HepG2 (cell line): ENCODE data around the gene PDZD2. TPM values are rescaled to one million over a fixed set of nuclear protein-coding genes. Genes with fewer than 3 reads are reported as not detected.

Experiments
- ATAC-seq: fragments of 200-7000 bp; cut with Tn5 transposase; 3 replicates; pipeline ENCODE4 v1.9.1; 2020; ENCODE audit warnings: mild to moderate bottlenecking, moderate library complexity
- BruUV-seq: library from RNA; stranded (reverse); fragments of 400-500 nt; replicated peaks from 2 replicates; lab custom pipeline; 2021; lab: Mats Ljungman, UMichigan
- CTCF ChIA-PET: fragments of 300-600 bp; formaldehyde crosslinking; extraction: SDS; loops from one replicate; lab custom pipeline; 2021; ENCODE audit warnings: low total read pairs, inconsistent platforms, low intra/inter-chr PET ratio; lab: Yijun Ruan, JAX
- POLR2A ChIA-PET: fragments of 350-600 bp; sonication (Branson Sonifier 250); formaldehyde crosslinking; loops from one replicate; lab custom pipeline; 2020; ENCODE audit warnings: antibody characterized with exemption, inconsistent platforms; lab: Yijun Ruan, JAX
- DNase-seq: peaks from one replicate; pipeline ENCODE4 v3.0.0-alpha.2; 2015; ENCODE audit warnings: low spot score
- FAIRE-seq: peaks from 3 replicates; lab custom pipeline; 2011; peaks lifted over from hg19 to GRCh38; lab: Jason Lieb, UNC
- H2AFZ ChIP-seq: one replicate; pipeline ENCODE4 v1.6.1; 2011; ENCODE audit warnings: low read length, inconsistent platforms
- H3K27ac ChIP-seq: fragments of 300-600 bp; 3 replicates; pipeline ENCODE4 v1.8.0; 2011; ENCODE audit warnings: mixed run types, mild to moderate bottlenecking, mixed read lengths, low read length, inconsistent platforms; ENCODE audit not compliant: insufficient read depth; ENCODE audit errors: extremely low read length
- H3K27me3 ChIP-seq, 2 experiments: fragments of 200-600 bp in 1 of 2; 2 replicates in 1 of 2; 3 replicates in 1 of 2; pipeline versions ENCODE4 v1.6.0 to v1.8.0; 2011; ENCODE audit warnings: low read length in 2 of 2, mild to moderate bottlenecking in 2 of 2, moderate library complexity in 2 of 2, inconsistent platforms in 1 of 2; ENCODE audit not compliant: insufficient read depth in 2 of 2, control insufficient read depth in 1 of 2
- H3K36me3 ChIP-seq, 2 experiments: fragments of 200-600 bp in 1 of 2; replicated peaks in 1 of 2; 2 replicates in 1 of 2; 3 replicates in 1 of 2; pipeline versions ENCODE4 v1.5.1 to v1.8.0; 2011; ENCODE audit warnings: low read length in 2 of 2, inconsistent platforms in 1 of 2; ENCODE audit not compliant: insufficient read depth in 2 of 2, control insufficient read depth in 1 of 2
- H3K4me1 ChIP-seq: 2 replicates; pipeline ENCODE4 v1.5.1; 2012; ENCODE audit warnings: low read length, inconsistent platforms; ENCODE audit not compliant: insufficient read depth
- H3K4me2 ChIP-seq: 2 replicates; pipeline ENCODE4 v1.6.0; 2011; ENCODE audit warnings: low read depth, low read length, inconsistent platforms
- H3K4me3 ChIP-seq, 3 experiments: fragments of 200-600 bp in 1 of 3; sonication (generic), shearing (Covaris generic) in 1 of 3; replicated peaks in 1 of 3; 2 replicates each; pipeline ENCODE4 v1.5.1; 2011 to 2016; ENCODE audit warnings: low read length in 3 of 3, inconsistent platforms in 2 of 3, low read depth in 2 of 3, mild to moderate bottlenecking in 2 of 3, control low read depth in 1 of 3, mixed read lengths in 1 of 3; ENCODE audit not compliant: insufficient read depth in 1 of 3
- H3K79me2 ChIP-seq: one replicate; pipeline ENCODE4 v1.6.1; 2011; ENCODE audit warnings: low read length, inconsistent platforms; ENCODE audit not compliant: insufficient read depth
- H3K9ac ChIP-seq: 2 replicates; pipeline ENCODE4 v1.6.0; 2011; ENCODE audit warnings: mild to moderate bottlenecking, low read depth, low read length, inconsistent platforms; ENCODE audit not compliant: insufficient read depth
- H3K9me3 ChIP-seq: 2 replicates; pipeline ENCODE4 v1.5.1; 2012; ENCODE audit warnings: mild to moderate bottlenecking, low read length
- H4K20me1 ChIP-seq: 2 replicates; pipeline ENCODE4 v1.6.0; 2011; ENCODE audit warnings: inconsistent platforms, mild to moderate bottlenecking, low read length, moderate library complexity; ENCODE audit not compliant: insufficient read depth
- CBFB ChIP-seq: sonication (generic); formaldehyde crosslinking; IDR thresholded peaks from 2 replicates; pipeline ENCODE4 v1.4.0; 2020; ENCODE audit warnings: missing genetic modification reagents
- CTCF ChIP-seq: sonication (generic); formaldehyde crosslinking; IDR thresholded peaks from 2 replicates; pipeline ENCODE4 v1.5.0; 2020; ENCODE audit warnings: mild to moderate bottlenecking, missing genetic modification reagents, moderate library complexity
- ELF4 ChIP-seq: sonication (generic); formaldehyde crosslinking; IDR thresholded peaks from 2 replicates; pipeline ENCODE4 v1.5.0; 2020; ENCODE audit warnings: missing genetic modification reagents, mild to moderate bottlenecking, moderate library complexity, borderline replicate concordance
- EP300 ChIP-seq, 3 experiments: sonication (generic) in 1 of 3; formaldehyde crosslinking in 1 of 3; IDR thresholded peaks; 2 replicates each; pipeline versions ENCODE4 v1.5.1 to v1.6.1; 2011 to 2020; ENCODE audit warnings: low read depth in 2 of 3, low read length in 2 of 3, borderline replicate concordance in 1 of 3, improper control_type of control experiment in 1 of 3, mild to moderate bottlenecking in 1 of 3, missing genetic modification reagents in 1 of 3, moderate library complexity in 1 of 3
- FOXJ3 ChIP-seq: sonication (generic); formaldehyde crosslinking; IDR thresholded peaks from 2 replicates; pipeline ENCODE4 v1.4.0; 2020; ENCODE audit warnings: missing genetic modification reagents, mild to moderate bottlenecking, borderline replicate concordance
- MAFF ChIP-seq: IDR thresholded peaks from 2 replicates; pipeline ENCODE4 v1.6.1; 2011; ENCODE audit warnings: low read depth, low read length, improper control_type of control experiment
- SNAPC4 ChIP-seq: sonication (generic); formaldehyde crosslinking; IDR thresholded peaks from 2 replicates; pipeline ENCODE4 v1.4.0; 2020; ENCODE audit warnings: mild to moderate bottlenecking, missing genetic modification reagents
- SPEN ChIP-seq: sonication (generic); formaldehyde crosslinking; IDR thresholded peaks from 2 replicates; pipeline ENCODE4 v1.5.1; 2020; ENCODE audit warnings: low read depth, mild to moderate bottlenecking, missing genetic modification reagents
- SYNCRIP ChIP-seq: fragments of 200-400 bp; formaldehyde crosslinking; IDR thresholded peaks from 2 replicates; pipeline ENCODE4 v1.6.1; 2018; ENCODE audit warnings: mild to moderate bottlenecking, low read depth, low read length; ENCODE audit not compliant: insufficient read depth
- ZBTB7B ChIP-seq: sonication (generic); formaldehyde crosslinking; IDR thresholded peaks from 2 replicates; pipeline ENCODE4 v1.4.0; 2020; ENCODE audit warnings: missing genetic modification reagents
- ZKSCAN5 ChIP-seq: sonication (generic); formaldehyde crosslinking; IDR thresholded peaks from 2 replicates; pipeline ENCODE4 v1.5.1; 2020; ENCODE audit warnings: mild to moderate bottlenecking, missing genetic modification reagents
- ZMYM4 ChIP-seq: sonication (generic); formaldehyde crosslinking; IDR thresholded peaks from 2 replicates; pipeline ENCODE4 v1.8.1; 2023; ENCODE audit warnings: mild to moderate bottlenecking, missing genetic modification reagents
- ZNF143 ChIP-seq: sonication (generic); formaldehyde crosslinking; IDR thresholded peaks from 2 replicates; pipeline ENCODE4 v1.4.0; 2020; ENCODE audit warnings: missing genetic modification reagents
- ZNF34 ChIP-seq: sonication (generic); formaldehyde crosslinking; IDR thresholded peaks from 2 replicates; pipeline ENCODE4 v1.4.0; 2020; ENCODE audit warnings: mild to moderate bottlenecking, missing genetic modification reagents, borderline replicate concordance
- ZNF773 ChIP-seq: sonication (generic); formaldehyde crosslinking; IDR thresholded peaks from 2 replicates; pipeline ENCODE4 v1.4.0; 2020; ENCODE audit warnings: missing genetic modification reagents, borderline replicate concordance
- WGBS: methylation state at CpG from one replicate; pipeline ENCODE4 v1.1.6; 2017; ENCODE audit warnings: low lambda C conversion rate; 5-methylcytosine and 5-hydroxymethylcytosine counted together
- in situ Hi-C: cut with HindIII; loops from 2 replicates; pipeline ENCODE4 v1.10.0; 2017; ENCODE audit warnings: low pct_unique_long_range_greater_than_20kb; ENCODE audit not compliant: extremely low pct_ligation_motif_present
- intact Hi-C: fragments of 100-400 bp; cut with micrococcal nuclease; formaldehyde crosslinking; loops from one replicate; pipeline ENCODE4 v1.10.0; 2022; ENCODE audit not compliant: unreplicated experiment
- polyA plus RNA-seq, 8 experiments: library from polyadenylated mRNA; depleted of rRNA in 3 of 8; stranded (reverse) in 7 of 8; unstranded in 1 of 8; fragments of >200 nt; fragmentation: Illumina TruSeq in 4 of 8; extraction: Trizol in 4 of 8; gene quantifications; 2 replicates each; pipeline versions ENCODE4 v1.2.1 to v1.2.3, GENCODE V29; 2011 to 2016; ENCODE audit warnings: low read depth in 4 of 8, missing spikeins in 1 of 8, mixed read lengths in 1 of 8; ENCODE audit not compliant: insufficient read depth in 1 of 8
- total RNA-seq, 5 experiments: library from RNA; depleted of rRNA; stranded (reverse); fragments of >200 nt; fragmentation: Illumina TruSeq; extraction: Trizol; gene quantifications; 2 replicates each; pipeline ENCODE4 v1.2.3, GENCODE V29; 2016; ENCODE audit warnings: low read depth in 1 of 5
- TF ChIP-seq, protein P1 (sequence below): sonication (generic); formaldehyde crosslinking; IDR thresholded peaks from 2 replicates; pipeline ENCODE4 v1.4.0; 2020; ENCODE audit warnings: missing genetic modification reagents

Gene PDZD2
- total and polyA plus RNA-seq, 2 of the 13 experiments (the other 11 are each of a cell fraction or from before 2014, with no cell fraction given): 0.04 TPM; not detected in 1

GRCh38 chr5:31954091-31954490 is 315.2 kb downstream of the PDZD2 start (continued):
- TF ChIP-seq SNAPC4: no peak
- no peak for TF ChIP-seq SYNCRIP
- TF ChIP-seq CBFB: no peak

DNA sequence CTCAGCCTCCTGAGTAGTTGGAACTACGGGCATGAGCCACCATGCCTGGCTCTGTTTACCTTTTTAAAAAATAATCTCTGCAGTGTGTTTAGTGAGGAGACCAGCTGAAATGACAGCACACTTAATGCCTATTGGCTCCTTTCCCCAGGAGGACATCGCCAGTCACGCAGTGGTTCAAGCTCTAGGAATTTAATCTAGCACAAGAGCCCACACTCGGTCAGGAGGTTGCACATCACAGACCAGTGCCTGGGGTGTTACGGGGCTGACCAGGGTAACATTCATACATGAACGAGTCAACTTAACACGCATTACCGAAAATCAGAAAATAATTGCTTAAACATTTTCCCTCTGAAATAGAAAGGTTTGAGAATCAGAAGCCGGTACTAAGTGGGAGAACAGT is 318.2 kb downstream of the PDZD2 start:
- no peak overlapping the region for H2AFZ ChIP-seq
- CTCF ChIA-PET: no interaction called here
- intact Hi-C loops (no loop called here), in situ Hi-C loops (no loop called here)
- 33% methylated on average over 9 of the region's 9 CpGs for WGBS
- no peak overlapping the region for H3K9ac ChIP-seq
- FAIRE-seq (no peak), DNase-seq (no peak), ATAC-seq (no peak)
- H3K4me1 ChIP-seq: peaks cover 3% of the 10 kb centered on the region
- no peaks in the 10 kb centered on the region for H3K9me3 ChIP-seq
- POLR2A ChIA-PET: no interaction called here
- H3K4me2 ChIP-seq: no peak overlapping the region
- H3K79me2 ChIP-seq: no peaks in the 10 kb centered on the region
- no TSS peak for BruUV-seq
- H3K27ac ChIP-seq: no peak overlapping the region
- H3K4me3 ChIP-seq: no peak overlapping the region
- H3K27me3 ChIP-seq: peaks cover 0 to 6% of the 10 kb centered on the region in 2 experiments; a peak in 1 of 5 replicates
- H3K36me3 ChIP-seq: no peaks in the 10 kb centered on the region
- H4K20me1 ChIP-seq: no peaks in the 10 kb centered on the region
- TF ChIP-seq ZKSCAN5 (CRISPR knock-in tag) (no peak), MAFF (no peak), ZBTB7B (no peak), EP300 (IDR thresholded peaks at IDR 0.05; ENCODE audit: low read depth in 2 of 2, low read length in 2 of 2) (no peak), EP300 (CRISPR knock-in tag; IDR thresholded peaks at IDR 0.05; ENCODE audit: borderline replicate concordance) (no peak), CTCF (CRISPR knock-in tag) (no peak), FOXJ3 (no peak), ELF4 (CRISPR knock-in tag) (no peak), SPEN (no peak), ZNF143 (CRISPR knock-in tag) (no peak), ZNF34 (CRISPR knock-in tag) (no peak), ZNF773 (CRISPR knock-in tag) (no peak), ZMYM4 (CRISPR knock-in tag) (no peak)
- TF ChIP-seq, protein P1, sequence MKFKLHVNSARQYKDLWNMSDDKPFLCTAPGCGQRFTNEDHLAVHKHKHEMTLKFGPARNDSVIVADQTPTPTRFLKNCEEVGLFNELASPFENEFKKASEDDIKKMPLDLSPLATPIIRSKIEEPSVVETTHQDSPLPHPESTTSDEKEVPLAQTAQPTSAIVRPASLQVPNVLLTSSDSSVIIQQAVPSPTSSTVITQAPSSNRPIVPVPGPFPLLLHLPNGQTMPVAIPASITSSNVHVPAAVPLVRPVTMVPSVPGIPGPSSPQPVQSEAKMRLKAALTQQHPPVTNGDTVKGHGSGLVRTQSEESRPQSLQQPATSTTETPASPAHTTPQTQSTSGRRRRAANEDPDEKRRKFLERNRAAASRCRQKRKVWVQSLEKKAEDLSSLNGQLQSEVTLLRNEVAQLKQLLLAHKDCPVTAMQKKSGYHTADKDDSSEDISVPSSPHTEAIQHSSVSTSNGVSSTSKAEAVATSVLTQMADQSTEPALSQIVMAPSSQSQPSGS: no peak
